ENCODE results near the gene ADARB2. TPM values are rescaled to one million over a fixed set of nuclear protein-coding genes. Genes with fewer than 3 reads are reported as not detected.

Gene ADARB2
- total RNA-seq, 1 donor from 2014 or later, result 0.08 TPM

DNA sequence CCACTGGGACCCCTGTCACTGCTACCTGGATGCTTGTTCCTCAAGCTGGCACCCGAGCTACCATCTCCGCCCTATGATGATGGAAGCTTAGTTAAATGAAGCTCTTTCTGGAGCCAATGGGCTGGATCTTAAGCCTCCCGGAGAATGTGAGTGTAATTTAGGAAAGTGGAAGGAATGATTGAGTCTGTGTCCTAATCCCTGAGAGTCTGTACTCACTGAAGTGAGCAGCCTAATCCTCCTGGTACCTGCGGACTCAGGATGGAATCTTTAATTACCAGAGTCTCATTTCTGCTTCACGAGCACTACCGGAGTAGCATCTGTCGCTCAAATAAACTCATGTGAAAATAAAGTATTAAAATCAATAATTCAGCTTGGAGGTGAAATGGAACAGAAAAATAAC lies 425.6 kb downstream of the ADARB2 start:
- TF ChIP-seq CTCF (IDR thresholded peaks at IDR 0.05; ENCODE audit: insufficient read depth, low read length, poor library complexity, severe bottlenecking), result no peak
- H3K36me3 ChIP-seq (ENCODE audit: control insufficient read depth, insufficient read depth, low read length), result no peaks in the 10 kb centered on the region
- no peak for DNase-seq (ENCODE audit: low read depth)
- H3K4me3 ChIP-seq (ENCODE audit: low read depth, low read length), result no peak overlapping the region
- peaks cover 2% of the 10 kb centered on the region for H3K27me3 ChIP-seq (ENCODE audit: control insufficient read depth, insufficient read depth, low read length)

GRCh38 chr10:1310271-1310789 lies 427.0 kb downstream of the ADARB2 start:
- DNase-seq (ENCODE audit: low read depth), result no peak
- Histone ChIP-seq H3K27me3 (ENCODE audit: control insufficient read depth, insufficient read depth, low read length) (peaks cover 2% of the 10 kb centered on the region), H3K36me3 (ENCODE audit: control insufficient read depth, insufficient read depth, low read length) (no peaks in the 10 kb centered on the region), H3K4me3 (ENCODE audit: low read depth, low read length) (no peak overlapping the region)
- TF ChIP-seq CTCF (IDR thresholded peaks at IDR 0.05; ENCODE audit: insufficient read depth, low read length, poor library complexity, severe bottlenecking), result no peak

DNA sequence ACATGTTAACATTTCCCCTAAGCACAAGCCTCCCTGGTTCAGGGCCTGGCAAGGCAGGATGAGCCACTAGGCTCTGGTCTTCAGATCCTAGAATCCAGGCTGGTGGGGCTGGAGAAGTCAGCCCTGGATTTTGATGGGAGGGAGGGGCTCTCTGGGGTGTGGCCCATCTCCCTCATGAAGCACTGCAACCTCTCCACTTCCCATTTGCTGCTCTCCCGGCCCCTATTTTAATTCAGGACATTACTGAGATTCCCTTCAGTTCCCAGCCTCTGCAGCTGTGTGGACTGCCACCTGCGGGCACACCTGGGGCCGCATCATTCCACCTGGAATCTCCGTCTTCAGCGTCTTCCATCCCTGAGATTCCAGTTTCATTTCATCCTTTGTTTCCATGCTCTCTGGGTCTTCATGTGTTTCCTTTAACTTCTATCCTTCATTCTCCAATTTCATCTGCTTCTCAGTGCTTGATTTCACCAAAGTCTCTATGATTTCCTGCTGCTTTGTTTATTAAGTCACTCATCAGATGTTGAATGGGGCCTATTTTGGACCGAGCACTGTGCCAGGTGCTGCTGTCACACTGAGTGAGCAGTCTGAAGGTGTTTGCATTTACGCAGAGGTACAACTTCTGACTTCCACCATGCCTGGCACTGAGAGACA lies 427.6 kb downstream of the ADARB2 start:
- no peak for DNase-seq (ENCODE audit: low read depth)
- Histone ChIP-seq H3K4me3 (ENCODE audit: low read depth, low read length) (no peak overlapping the region), H3K36me3 (ENCODE audit: control insufficient read depth, insufficient read depth, low read length) (no peaks in the 10 kb centered on the region), H3K27me3 (ENCODE audit: control insufficient read depth, insufficient read depth, low read length) (peaks cover 2% of the 10 kb centered on the region)
- no peak for TF ChIP-seq CTCF (IDR thresholded peaks at IDR 0.05; ENCODE audit: insufficient read depth, low read length, poor library complexity, severe bottlenecking)

- Histone ChIP-seq H3K36me3 (ENCODE audit: control insufficient read depth, insufficient read depth, low read length) (no peaks in the 10 kb centered on the region), H3K4me3 (ENCODE audit: low read depth, low read length) (no peak overlapping the region), H3K27me3 (ENCODE audit: control insufficient read depth, insufficient read depth, low read length) (peaks cover 2% of the 10 kb centered on the region)
- no peak for DNase-seq (ENCODE audit: low read depth)
- no peak for TF ChIP-seq CTCF (IDR thresholded peaks at IDR 0.05; ENCODE audit: insufficient read depth, low read length, poor library complexity, severe bottlenecking)
These were observed 428.2 kb downstream of the ADARB2 start for GRCh38 chr10:1308962-1309616.

GRCh38 chr10:1308173-1308961 lies 429.0 kb downstream of the ADARB2 start:
- no peak overlapping the region for H3K4me3 ChIP-seq (ENCODE audit: low read depth, low read length)
- DNase-seq (ENCODE audit: low read depth), result no peak
- no peaks in the 10 kb centered on the region for H3K36me3 ChIP-seq (ENCODE audit: control insufficient read depth, insufficient read depth, low read length)
- H3K27me3 ChIP-seq (ENCODE audit: control insufficient read depth, insufficient read depth, low read length), result peaks cover 2% of the 10 kb centered on the region
- TF ChIP-seq CTCF (IDR thresholded peaks at IDR 0.05; ENCODE audit: insufficient read depth, low read length, poor library complexity, severe bottlenecking), result no peak

Data from kidney epithelial cell (primary cell).